GM12891 (cell line): ENCODE data around the gene SAMD9L.

Experiments used
- PAX5 ChIP-seq: IDR thresholded peaks from 2 replicates; pipeline ENCODE4 v1.6.1; 2011; ENCODE audit warnings: low read length, moderate library complexity, mild to moderate bottlenecking; ENCODE audit not compliant: insufficient read depth, severe bottlenecking
- POLR2A ChIP-seq: IDR thresholded peaks from 2 replicates; pipeline ENCODE4 v1.6.1; 2011; ENCODE audit warnings: low read depth, low read length, control low read depth
- POLR2AphosphoS5 ChIP-seq: IDR thresholded peaks from 2 replicates; pipeline ENCODE4 v1.6.1; 2011; ENCODE audit warnings: low read depth, low read length, control low read depth
- POU2F2 ChIP-seq: IDR thresholded peaks from 2 replicates; pipeline ENCODE4 v1.6.1; 2011; ENCODE audit warnings: low read depth, mild to moderate bottlenecking, control low read depth, low read length, moderate library complexity
- SPI1 ChIP-seq: IDR thresholded peaks from 2 replicates; pipeline ENCODE4 v1.6.1; 2011; ENCODE audit warnings: low read depth, low read length, control low read depth
- TAF1 ChIP-seq: IDR thresholded peaks from 2 replicates; pipeline ENCODE4 v1.6.1; 2011; ENCODE audit warnings: low read depth, low read length, control low read depth

- TF ChIP-seq TAF1 (no peak), SPI1 (no peak), POLR2AphosphoS5 (no peak), POLR2A (no peak), PAX5 (no peak), POU2F2 (no peak)
Observed at GRCh38 chr7:93175219-93175618, 27.0 kb upstream of the SAMD9L start.
